GM12874 (cell line): ENCODE measurements around the gene AMPH.

Source experiments
- CTCF ChIP-seq: IDR thresholded peaks from 2 replicates; pipeline ENCODE4 v1.5.1; 2011; ENCODE audit warnings: low read depth, mild to moderate bottlenecking, control low read depth, low read length, moderate library complexity; ENCODE audit not compliant: insufficient read depth

AMPH gene

GRCh38 chr7:38349869-38350583 lies 281.1 kb downstream of the AMPH start:
- TF ChIP-seq CTCF = peak; percentile 57

- TF ChIP-seq CTCF = peak; percentile 71
These were observed 285.6 kb downstream of the AMPH start for GRCh38 chr7:38345299-38346172.

GRCh38 chr7:38341172-38341705 lies 289.9 kb downstream of the AMPH start:
- TF ChIP-seq CTCF = 0 out of 2 replicates have a peak, but pooled peaks have one; percentile 23

- TF ChIP-seq CTCF = no peak
These were observed 291.0 kb downstream of the AMPH start for GRCh38 chr7:38339953-38340819.

- peak; percentile 99 for TF ChIP-seq CTCF
These were observed 295.6 kb downstream of the AMPH start for GRCh38 chr7:38335492-38336147.

- no peak for TF ChIP-seq CTCF
These were observed 296.1 kb downstream of the AMPH start for GRCh38 chr7:38335128-38335491.
